H9 (cell line): Measurements from ENCODE around the gene ALDH2. TPM values are rescaled to one million over a fixed set of nuclear protein-coding genes. Genes with fewer than 3 reads are reported as not detected.

Source experiments
- DNase-seq: peaks from one replicate; pipeline ENCODE4 v3.0.0-alpha.2; 2017
- H2AFZ ChIP-seq: one replicate; pipeline ENCODE4 v1.6.1; 2013; ENCODE audit warnings: mild to moderate bottlenecking, low read length, control low read depth, moderate library complexity
- H2AK5ac ChIP-seq: 2 replicates; pipeline ENCODE4 v1.6.1; 2013; ENCODE audit warnings: low read length, control low read depth, mixed read lengths; ENCODE audit not compliant: insufficient read length
- H2BK120ac ChIP-seq: one replicate; pipeline ENCODE4 v1.6.1; 2013; ENCODE audit warnings: low read depth, mild to moderate bottlenecking, low read length, control low read depth, inconsistent platforms; ENCODE audit not compliant: poor library complexity, severe bottlenecking
- H2BK12ac ChIP-seq: 2 replicates; pipeline ENCODE4 v1.6.1; 2013; ENCODE audit warnings: low read length, control low read depth, mixed read lengths, low read depth; ENCODE audit not compliant: insufficient read length
- H2BK15ac ChIP-seq: 2 replicates; pipeline ENCODE4 v1.6.1; 2013; ENCODE audit warnings: low read depth, low read length, control low read depth
- H2BK20ac ChIP-seq: one replicate; pipeline ENCODE4 v1.6.1; 2013; ENCODE audit warnings: low read depth, mild to moderate bottlenecking, low read length, control low read depth, inconsistent platforms; ENCODE audit not compliant: poor library complexity, severe bottlenecking
- H2BK5ac ChIP-seq: 2 replicates; pipeline ENCODE4 v1.6.1; 2013; ENCODE audit warnings: low read length, control low read depth, mixed read lengths; ENCODE audit not compliant: insufficient read length
- H3K14ac ChIP-seq: 2 replicates; pipeline ENCODE4 v1.6.1; 2013; ENCODE audit warnings: low read length, control low read depth; ENCODE audit not compliant: insufficient read depth
- H3K18ac ChIP-seq: 2 replicates; pipeline ENCODE4 v1.6.1; 2013; ENCODE audit warnings: low read depth, mild to moderate bottlenecking, mixed read lengths, low read length, control low read depth; ENCODE audit not compliant: insufficient read length
- H3K23ac ChIP-seq: 2 replicates; pipeline ENCODE4 v1.6.1; 2013; ENCODE audit warnings: low read length, control low read depth, mixed read lengths, low read depth; ENCODE audit not compliant: insufficient read length
- H3K23me2 ChIP-seq: 2 replicates; pipeline ENCODE4 v1.6.1; 2013; ENCODE audit warnings: low read depth, mild to moderate bottlenecking, mixed read lengths, low read length, control low read depth; ENCODE audit not compliant: insufficient read length, poor library complexity, severe bottlenecking
- H3K27ac ChIP-seq: 2 replicates; pipeline ENCODE4 v1.5.1; 2013; ENCODE audit warnings: low read length, control low read depth, mixed read lengths, low read depth; ENCODE audit not compliant: insufficient read length
- H3K27me3 ChIP-seq: 2 replicates; pipeline ENCODE4 v1.6.1; 2013; ENCODE audit warnings: low read length, control low read depth, inconsistent platforms; ENCODE audit not compliant: insufficient read depth
- H3K4ac ChIP-seq: 2 replicates; pipeline ENCODE4 v1.6.1; 2013; ENCODE audit warnings: low read depth, mild to moderate bottlenecking, control low read depth, inconsistent platforms, low read length, moderate library complexity
- H3K4me1 ChIP-seq: 2 replicates; pipeline ENCODE4 v1.6.1; 2013; ENCODE audit warnings: low read length, control low read depth, inconsistent platforms; ENCODE audit not compliant: insufficient read depth
- H3K4me2 ChIP-seq: 2 replicates; pipeline ENCODE4 v1.6.1; 2013; ENCODE audit warnings: low read length, control low read depth, mixed read lengths; ENCODE audit not compliant: insufficient read length, insufficient read depth
- H3K56ac ChIP-seq: 2 replicates; pipeline ENCODE4 v1.6.1; 2013; ENCODE audit warnings: low read depth, mild to moderate bottlenecking, mixed read lengths, low read length, control low read depth; ENCODE audit not compliant: insufficient read length
- H3K79me1 ChIP-seq: 2 replicates; pipeline ENCODE4 v1.6.1; 2013; ENCODE audit warnings: low read depth, mild to moderate bottlenecking, moderate library complexity, low read length, control low read depth, inconsistent platforms; ENCODE audit not compliant: insufficient read depth, poor library complexity, severe bottlenecking
- H3K79me2 ChIP-seq: 2 replicates; pipeline ENCODE4 v1.6.1; 2013; ENCODE audit warnings: low read length, control low read depth, inconsistent platforms; ENCODE audit not compliant: insufficient read depth
- H3K9ac ChIP-seq: 2 replicates; pipeline ENCODE4 v1.6.1; 2013; ENCODE audit warnings: low read length, control low read depth, mixed read lengths; ENCODE audit not compliant: insufficient read length; ENCODE audit errors: extremely low read depth
- H3K9me3 ChIP-seq: one replicate; pipeline ENCODE4 v1.6.1; 2013; ENCODE audit warnings: low read depth, low read length, inconsistent platforms; ENCODE audit not compliant: control insufficient read depth
- H3T11ph ChIP-seq: one replicate; pipeline ENCODE4 v1.6.1; 2013; ENCODE audit warnings: mild to moderate bottlenecking, low read length, control low read depth, inconsistent platforms
- H4K20me1 ChIP-seq: one replicate; pipeline ENCODE4 v1.6.1; 2013; ENCODE audit not compliant: control insufficient read depth, insufficient read length, insufficient read depth
- H4K5ac ChIP-seq: 2 replicates; pipeline ENCODE4 v1.6.1; 2013; ENCODE audit warnings: low read depth, mild to moderate bottlenecking, mixed read lengths, low read length, control low read depth; ENCODE audit not compliant: insufficient read length
- H4K8ac ChIP-seq: replicated peaks from 2 replicates; pipeline ENCODE4 v1.6.1; 2013; ENCODE audit warnings: low read length, control low read depth, mixed read lengths, low read depth; ENCODE audit not compliant: insufficient read length
- H4K91ac ChIP-seq: 2 replicates; pipeline ENCODE4 v1.6.1; 2013; ENCODE audit warnings: low read depth, mild to moderate bottlenecking, moderate library complexity, mixed read lengths, low read length, control low read depth; ENCODE audit not compliant: insufficient read length
- H3K27ac Mint-ChIP-seq, 3 experiments: 2 replicates in 2 of 3; 3 replicates in 1 of 3; pipeline ENCODE4 v1.8.0; 2020 to 2021; ENCODE audit warnings: mixed read lengths in 3 of 3, mild to moderate bottlenecking in 1 of 3, moderate library complexity in 1 of 3
- H3K27me3 Mint-ChIP-seq: 2 replicates; pipeline ENCODE4 v1.8.0; 2021; ENCODE audit warnings: low read depth, mild to moderate bottlenecking, moderate library complexity, mixed read lengths
- H3K36me3 Mint-ChIP-seq, 3 experiments: 2 replicates in 2 of 3; 3 replicates in 1 of 3; pipeline ENCODE4 v1.8.0; 2020 to 2021; ENCODE audit warnings: low read depth in 3 of 3, mixed read lengths in 3 of 3; ENCODE audit not compliant: insufficient read depth in 1 of 3
- H3K4me1 Mint-ChIP-seq, 2 experiments: 2 replicates each; pipeline ENCODE4 v1.8.0; 2020; ENCODE audit warnings: mixed read lengths in 2 of 2
- H3K4me3 Mint-ChIP-seq, 2 experiments: 2 replicates in 1 of 2; 3 replicates in 1 of 2; pipeline ENCODE4 v1.8.0; 2020 to 2021; ENCODE audit warnings: mild to moderate bottlenecking in 2 of 2, mixed read lengths in 2 of 2, moderate library complexity in 1 of 2
- H3K9me3 Mint-ChIP-seq, 2 experiments: 2 replicates in 1 of 2; 3 replicates in 1 of 2; pipeline ENCODE4 v1.8.0; 2020; ENCODE audit warnings: mild to moderate bottlenecking in 2 of 2, mixed read lengths in 2 of 2, moderate library complexity in 1 of 2
- CTCF ChIP-seq: fragments of 200-600 bp; sonication (generic); conservative IDR thresholded peaks from 3 replicates; pipeline ENCODE4 v1.8.0; 2021; ENCODE audit warnings: antibody characterized with exemption, mild to moderate bottlenecking
- WGBS: extraction: QIAGEN DNeasy Blood & Tissue Kit; methylation state at CpG from one replicate; pipeline ENCODE4 v1.1.7; 2013; ENCODE audit warnings: missing lambda C conversion rate, low lambda C conversion rate, mixed read lengths; ENCODE audit not compliant: insufficient read length; ENCODE audit errors: extremely low coverage; 5-methylcytosine and 5-hydroxymethylcytosine counted together
- total RNA-seq: library from RNA; stranded (reverse); gene quantifications from 2 replicates; pipeline ENCODE4 v1.2.1, GENCODE V29; 2021

The ALDH2 gene
- total RNA-seq, 1 experiment from 2014 or later, result 44.0 TPM

DNA sequence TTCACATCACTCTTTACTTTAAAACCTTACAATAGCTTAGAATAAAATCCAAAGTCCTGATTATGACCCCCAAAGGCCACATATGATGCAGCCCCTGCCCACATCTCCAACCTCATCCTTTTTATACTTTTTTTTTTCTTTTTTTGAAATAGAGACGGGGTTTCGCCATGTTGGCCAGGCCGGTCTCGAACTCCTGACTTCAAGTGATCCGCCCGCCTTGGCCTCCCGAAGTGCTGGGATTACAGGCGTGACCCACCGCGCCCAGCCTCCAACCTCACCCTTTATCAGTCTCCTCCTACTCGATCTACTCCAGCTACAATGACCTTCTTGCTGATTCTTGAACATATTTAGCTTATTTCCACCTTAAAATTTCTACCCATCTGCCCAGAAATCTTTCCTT lies 74.1 kb downstream of the ALDH2 start:
- no peak overlapping the region for H2BK20ac ChIP-seq
- H3K79me2 ChIP-seq, result peaks cover 38% of the 10 kb centered on the region
- Mint-ChIP-seq H3K27me3 (peaks cover 3% of the 10 kb centered on the region; the same call in 1 of the 2 replicates), H3K36me3 (peaks cover 28 to 40% (median 33%) of the 10 kb centered on the region in 3 experiments; a peak in 6 of 7 replicates), H3K4me3 (peak overlapping the region; percentile 92 to 98), H3K9me3 (no peaks in the 10 kb centered on the region; a peak in 3 of 5 replicates), H3K4me1 (peaks cover 20 to 26% of the 10 kb centered on the region in 2 experiments), H3K27ac (peak overlapping the region; percentile 96 to 99 (median 99); a peak in 5 of 7 replicates)
- H2AFZ ChIP-seq, result no peak overlapping the region
- peaks cover 11% of the 10 kb centered on the region for H3K79me1 ChIP-seq
- H2BK12ac ChIP-seq, result no peak overlapping the region
- H3K4me2 ChIP-seq, result peak overlapping the region; percentile 98
- no peak overlapping the region for H3K56ac ChIP-seq
- no peaks in the 10 kb centered on the region for H4K20me1 ChIP-seq
- H3K23me2 ChIP-seq, result peaks cover 5% of the 10 kb centered on the region
- no peak overlapping the region for H2BK120ac ChIP-seq
- H3K4me1 ChIP-seq, result no peaks in the 10 kb centered on the region; the same call in 1 of the 2 replicates
- H3K23ac ChIP-seq, result no peak overlapping the region
- H2BK15ac ChIP-seq, result no peak overlapping the region
- peak overlapping the region; percentile 99 for H3K9ac ChIP-seq
- H3K4ac ChIP-seq, result no peak overlapping the region
- no peaks in the 10 kb centered on the region for H3K9me3 ChIP-seq
- H3K14ac ChIP-seq, result no peak overlapping the region
- H2AK5ac ChIP-seq, result no peak overlapping the region
- WGBS, result no CpG with 5 or more reads among the region's 11 CpGs
- no peak overlapping the region for H4K91ac ChIP-seq
- TF ChIP-seq CTCF, result no peak
- no peak overlapping the region for H4K5ac ChIP-seq
- H3K18ac ChIP-seq, result no peak overlapping the region
- H3T11ph ChIP-seq, result no peak overlapping the region
- no peak overlapping the region for H2BK5ac ChIP-seq
- no peak overlapping the region for H4K8ac ChIP-seq
- no peak overlapping the region for H3K27ac ChIP-seq
- H3K27me3 ChIP-seq, result no peaks in the 10 kb centered on the region
- DNase-seq, result no peak
